HG03196 (cell line): ENCODE measurements around the gene ASIC4.
A peak's percentile ranks its signal among the peaks of the same experiment; 100 is the strongest.

Source experiments
- ATAC-seq: cut with Tn5 transposase; IDR thresholded peaks from one replicate; pipeline ENCODE4 v1.9.1; 2021; ENCODE audit not compliant: unreplicated experiment

Gene ASIC4

GRCh38 chr2:219514196-219514761 lies at the start of gene ASIC4:
Gene ASIC4, plus strand, starts transcription at chr2:219514482. Its CDS starts 243 bp downstream, at chr2:219514725.
- ATAC-seq, result no peak

- ATAC-seq, result no peak
These were observed 48.4 kb upstream of the ASIC4 start for GRCh38 chr2:219465659-219466561.

GRCh38 chr2:219466816-219467735 lies 47.2 kb upstream of the ASIC4 start:
- ATAC-seq, result no peak

GRCh38 chr2:219467736-219468075 lies 46.6 kb upstream of the ASIC4 start:
- ATAC-seq, result no peak

GRCh38 chr2:219468410-219469185 lies 45.7 kb upstream of the ASIC4 start:
- ATAC-seq, result no peak

- no peak for ATAC-seq
These were observed 45.0 kb upstream of the ASIC4 start for GRCh38 chr2:219469186-219469724.

- no peak for ATAC-seq
These were observed 43.9 kb upstream of the ASIC4 start for GRCh38 chr2:219470429-219470828.

- no peak for ATAC-seq
These were observed 42.6 kb upstream of the ASIC4 start for GRCh38 chr2:219471476-219472371.

GRCh38 chr2:219472629-219473187 lies 41.6 kb upstream of the ASIC4 start:
- no peak for ATAC-seq

GRCh38 chr2:219473511-219473910 lies 40.8 kb upstream of the ASIC4 start:
- no peak for ATAC-seq

- ATAC-seq, result no peak
These were observed 39.8 kb upstream of the ASIC4 start for GRCh38 chr2:219474285-219475060.

- no peak for ATAC-seq
These were observed 39.0 kb upstream of the ASIC4 start for GRCh38 chr2:219475278-219475677.

- peak; percentile 48 for ATAC-seq
These were observed 38.3 kb upstream of the ASIC4 start for GRCh38 chr2:219475697-219476651.

GRCh38 chr2:219476652-219477151 lies 37.6 kb upstream of the ASIC4 start:
- ATAC-seq, result no peak

GRCh38 chr2:219477179-219477578 lies 37.1 kb upstream of the ASIC4 start:
- ATAC-seq, result no peak

GRCh38 chr2:219477815-219478214 lies 36.5 kb upstream of the ASIC4 start:
- no peak for ATAC-seq

GRCh38 chr2:219478916-219479315 lies 35.4 kb upstream of the ASIC4 start:
- no peak for ATAC-seq
